ENCODE results near the gene BAMBI. TPM values are rescaled to one million over a fixed set of nuclear protein-coding genes. Genes with fewer than 3 reads are reported as not detected.

Gene BAMBI
- total RNA-seq, 1 experiment from 2014 or later = 51.3 TPM

Other genes with a start within 250 kb of the BAMBI start
- gene WAC, start 144.4 kb upstream of the BAMBI start, total RNA-seq (2014; rRNA removed; shearing (Covaris generic)) = 39.5 and 47.1 TPM in 2 replicates